ENCODE results near the gene SLC6A1.

SLC6A1 gene

GRCh38 chr3:11019116-11019819 is 26.7 kb downstream of the SLC6A1 start:
- DNase-seq (ENCODE audit: low spot score) = no peak

- DNase-seq (ENCODE audit: low spot score) = no peak
Measured at GRCh38 chr3:11020764-11021163, 28.2 kb downstream of the SLC6A1 start.

DNA sequence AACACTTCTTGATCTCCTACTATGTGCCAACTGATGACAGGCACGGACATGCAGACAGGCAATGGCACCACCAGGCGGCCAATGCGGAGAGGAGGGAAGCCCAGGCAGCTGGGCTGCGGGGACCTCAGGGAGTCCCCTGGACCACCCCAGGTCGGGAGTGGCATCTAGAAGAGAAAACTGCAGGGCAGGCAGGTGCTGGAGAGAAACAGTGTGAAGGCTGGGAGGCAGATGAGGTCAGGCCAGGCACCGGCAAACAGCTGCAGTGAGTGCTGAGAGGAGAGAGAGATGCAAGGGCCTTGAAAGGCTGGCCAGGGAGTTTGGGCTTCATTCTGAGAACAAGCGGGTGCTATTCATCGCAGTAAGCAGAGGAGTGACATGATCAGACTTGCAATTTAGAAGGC is 29.1 kb downstream of the SLC6A1 start:
- no peak for DNase-seq (ENCODE audit: low spot score)

GRCh38 chr3:11022115-11022514 is 29.6 kb downstream of the SLC6A1 start:
- DNase-seq (ENCODE audit: low spot score) = no peak

DNA sequence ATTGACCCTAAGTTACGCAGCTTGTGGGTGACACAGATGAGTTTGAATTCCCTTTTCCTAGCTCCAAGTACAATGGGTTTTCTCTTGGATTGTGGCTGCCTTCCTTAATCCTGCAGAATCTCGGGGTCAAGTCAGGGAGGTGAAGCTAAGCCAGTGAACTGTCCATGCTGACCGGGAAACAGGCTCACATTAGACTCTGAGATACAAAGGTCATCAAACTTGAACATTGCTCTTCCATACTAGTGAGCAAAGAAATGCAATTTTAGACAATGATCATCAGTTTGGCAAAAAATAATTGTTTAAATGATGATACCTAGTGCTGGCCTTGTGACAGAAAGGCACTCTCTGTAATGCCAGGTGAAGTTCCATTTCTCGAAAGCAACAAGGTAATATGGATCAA is 31.6 kb downstream of the SLC6A1 start:
- no peak for DNase-seq (ENCODE audit: low spot score)

- no peak for DNase-seq (ENCODE audit: low spot score)
Measured at GRCh38 chr3:11029948-11030347, 37.4 kb downstream of the SLC6A1 start.

GRCh38 chr3:11033871-11034270 is 41.3 kb downstream of the SLC6A1 start:
- DNase-seq (ENCODE audit: low spot score) = no peak

- no peak for DNase-seq (ENCODE audit: low spot score)
Measured at GRCh38 chr3:11034309-11034985, 41.9 kb downstream of the SLC6A1 start.

DNA sequence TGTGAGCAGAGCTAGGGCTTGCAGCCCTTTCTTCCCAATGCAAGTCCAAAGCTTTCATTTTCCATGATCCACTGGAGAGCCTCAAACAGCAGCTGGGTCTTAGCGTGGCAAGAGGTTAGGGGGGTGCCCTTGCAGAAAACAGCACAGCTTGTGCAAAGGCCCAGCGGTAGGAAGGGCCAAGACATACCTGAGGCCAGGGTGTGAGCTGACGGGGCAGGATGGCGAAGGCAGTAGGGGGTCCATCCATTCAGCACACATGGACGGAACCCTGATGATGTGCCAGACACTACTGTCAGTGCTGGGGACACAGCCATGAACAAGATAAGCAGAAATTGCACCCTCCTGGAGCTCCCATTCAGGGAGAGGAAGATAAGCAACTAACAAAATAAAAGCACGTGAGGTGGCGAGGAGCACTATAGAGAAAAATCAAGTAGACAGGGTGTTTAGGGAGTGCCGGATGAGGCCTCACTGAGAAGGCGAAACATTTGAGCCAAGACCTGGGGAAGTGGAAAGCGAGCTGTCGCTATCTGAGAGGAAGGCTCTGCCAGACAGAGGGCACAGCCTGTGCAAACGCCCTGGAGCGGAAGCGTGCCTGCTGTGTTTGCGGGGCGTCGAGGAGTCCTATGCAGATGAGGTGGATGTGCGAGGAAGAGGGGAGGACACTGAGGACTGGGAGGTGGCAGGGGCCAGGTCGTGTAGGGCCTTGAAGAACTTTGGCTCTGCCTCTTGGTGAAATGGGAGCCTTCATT is 43.4 kb downstream of the SLC6A1 start:
- no peak for DNase-seq (ENCODE audit: low spot score)

- DNase-seq (ENCODE audit: low spot score) = no peak
Measured at GRCh38 chr3:11037241-11037873, 44.8 kb downstream of the SLC6A1 start.

DNA sequence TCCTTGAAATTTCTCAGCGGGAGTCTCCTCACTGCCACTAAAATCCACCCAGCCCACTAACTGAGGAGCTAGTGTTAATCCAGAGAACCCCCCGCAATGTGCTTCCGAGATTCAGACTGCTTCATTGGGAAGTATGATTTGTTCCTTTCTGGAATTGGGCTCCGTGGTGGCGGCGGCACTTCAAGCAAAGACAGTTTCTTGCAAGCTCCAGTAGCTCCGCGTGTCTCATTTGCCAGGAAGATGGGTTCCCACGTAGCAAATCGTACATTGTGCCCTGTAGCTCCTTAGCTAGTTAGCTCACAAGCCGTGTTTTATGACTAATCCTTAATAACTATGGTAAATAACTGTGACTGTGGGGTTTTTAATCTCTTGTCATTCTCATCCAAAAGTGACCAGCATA is 45.4 kb downstream of the SLC6A1 start:
- no peak for DNase-seq (ENCODE audit: low spot score)

DNA sequence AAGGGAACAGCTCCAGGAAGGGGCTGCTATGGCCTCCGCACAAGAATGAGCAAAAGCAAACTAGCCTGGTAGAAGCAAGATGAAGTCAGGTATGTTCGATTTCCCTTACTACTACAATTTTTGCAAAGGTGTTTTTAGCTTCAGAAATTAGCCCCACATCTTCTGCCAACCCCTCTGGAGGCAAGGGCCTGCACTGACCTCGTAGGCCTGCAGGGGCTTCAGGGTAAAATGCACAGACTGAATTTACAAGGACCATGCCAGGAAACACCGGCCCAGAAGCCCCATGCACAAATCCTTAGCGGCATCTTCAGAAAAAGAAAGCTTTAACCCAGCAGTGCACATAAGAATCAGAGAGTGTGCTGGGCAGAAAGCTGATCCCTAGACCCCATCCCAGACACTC is 53.0 kb downstream of the SLC6A1 start:
- DNase-seq (ENCODE audit: low spot score) = no peak

DNA sequence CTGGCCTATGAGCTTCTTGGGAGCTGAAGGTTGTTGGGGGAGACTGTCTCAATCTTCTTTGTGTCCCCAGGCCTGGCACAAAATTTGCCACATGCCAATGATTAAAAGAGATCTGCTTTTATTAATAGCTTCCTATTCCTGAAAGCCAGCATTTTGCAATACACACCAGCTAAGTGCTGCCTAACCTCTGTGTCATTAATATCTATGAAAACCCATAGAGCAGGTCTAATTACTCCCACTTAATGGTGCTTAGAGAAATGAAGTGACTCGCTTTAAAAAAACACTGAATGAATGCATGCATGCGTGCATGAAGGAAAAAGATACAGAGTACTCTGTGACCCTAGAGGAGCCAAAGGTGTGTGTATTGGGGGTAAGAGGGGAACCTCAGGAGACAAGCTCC is 55.0 kb downstream of the SLC6A1 start:
- no peak for DNase-seq (ENCODE audit: low spot score)

DNA sequence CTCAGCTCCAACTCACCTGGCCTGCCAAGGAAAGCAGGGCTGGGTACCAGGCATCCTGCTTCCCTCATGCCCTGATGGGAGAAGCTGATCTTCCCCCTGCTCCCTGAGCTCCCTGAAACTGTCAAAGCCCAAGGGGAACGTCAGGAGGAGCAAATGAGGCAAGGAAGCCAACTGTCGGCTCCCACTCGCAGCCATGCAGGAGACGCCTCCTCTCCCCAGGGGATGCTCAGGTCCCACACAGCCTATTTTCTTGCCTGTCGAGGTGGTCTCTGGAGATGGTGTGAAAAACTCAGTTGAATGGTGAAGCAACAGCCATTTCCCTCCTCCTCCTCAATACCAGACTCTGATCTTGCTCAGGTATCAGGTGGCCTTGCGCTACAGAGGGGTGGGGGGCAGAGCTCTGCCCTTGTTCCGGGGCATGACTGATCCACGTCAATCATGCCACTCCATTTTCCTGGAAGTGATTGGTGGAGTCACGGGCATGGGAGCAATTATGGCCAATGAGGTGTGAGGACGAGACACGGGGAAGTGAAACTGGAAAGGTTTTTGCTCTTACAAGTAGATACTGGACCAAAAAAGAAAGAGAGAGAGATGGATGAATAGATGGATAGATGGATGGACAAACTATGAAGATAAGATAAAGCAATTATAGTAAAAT is 58.2 kb downstream of the SLC6A1 start:
- no peak for DNase-seq (ENCODE audit: low spot score)

GRCh38 chr3:11053926-11054503 is 61.5 kb downstream of the SLC6A1 start:
- no peak for DNase-seq (ENCODE audit: low spot score)

- DNase-seq (ENCODE audit: low spot score) = no peak
Measured at GRCh38 chr3:11054739-11055438, 62.3 kb downstream of the SLC6A1 start.

DNA sequence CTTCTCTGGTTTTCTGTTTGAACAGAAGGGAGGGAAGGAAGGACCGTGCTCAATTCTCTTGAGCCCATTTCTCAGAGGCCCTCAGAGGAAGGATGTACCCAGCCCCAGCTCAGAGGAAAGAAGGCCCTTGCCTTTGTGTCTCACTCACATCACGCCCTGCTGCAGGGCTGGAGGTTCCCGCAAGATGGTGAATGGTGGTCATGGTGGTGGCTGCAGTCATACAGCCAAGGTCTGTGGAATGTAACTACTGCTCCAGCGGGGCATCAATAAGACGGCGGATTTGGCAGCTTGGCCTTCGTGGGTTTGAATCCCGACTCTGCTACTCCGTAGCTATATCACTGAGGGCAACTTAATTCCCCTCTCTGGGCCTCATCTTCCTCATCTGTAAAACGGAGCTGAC is 62.9 kb downstream of the SLC6A1 start:
- DNase-seq (ENCODE audit: low spot score) = no peak

DNA sequence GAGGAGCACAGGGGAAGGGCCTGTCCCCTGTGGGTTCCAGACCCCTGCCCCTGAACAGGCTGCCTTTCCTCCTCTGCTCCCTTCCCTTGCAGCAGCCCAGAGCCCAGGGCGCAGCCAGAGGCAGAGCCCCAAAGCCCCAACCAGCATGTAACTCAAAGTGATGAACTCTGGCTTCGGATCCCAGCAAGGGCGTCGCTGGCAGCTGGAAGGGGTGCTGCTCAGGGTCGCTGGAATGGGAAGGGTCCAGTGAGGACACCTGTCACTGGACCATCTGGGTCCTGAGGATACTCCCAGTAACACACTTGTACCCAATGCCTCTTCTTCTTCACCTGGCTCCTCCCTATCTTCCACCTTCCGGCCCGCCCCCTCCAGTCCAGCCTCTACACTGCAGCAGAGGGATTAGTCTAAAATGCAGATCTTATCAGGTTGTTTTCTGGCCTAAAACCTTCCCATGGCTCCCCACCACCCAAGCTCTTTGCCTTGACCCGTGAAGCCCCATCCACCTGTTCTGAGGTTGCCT is 64.0 kb downstream of the SLC6A1 start:
- DNase-seq (ENCODE audit: low spot score) = no peak

DNA sequence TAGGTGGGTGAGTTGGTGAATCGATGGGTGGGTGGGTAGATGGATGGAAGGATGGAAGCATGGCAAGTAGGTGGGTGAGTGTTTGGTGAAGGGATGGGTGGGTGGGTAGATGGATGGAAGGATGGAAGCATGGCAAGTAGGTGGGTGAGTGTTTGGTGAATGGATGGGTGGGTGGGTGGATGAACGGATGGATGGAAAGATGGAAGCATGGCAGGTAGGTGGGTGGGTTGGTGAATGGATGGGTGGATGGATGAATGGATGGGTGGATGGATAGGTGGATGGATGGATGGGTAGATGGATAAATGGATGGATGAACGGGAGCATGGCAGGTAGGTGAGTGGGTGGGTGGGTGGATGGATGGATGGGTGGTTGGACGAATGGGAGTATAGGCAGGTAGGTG is 65.1 kb downstream of the SLC6A1 start:
- DNase-seq (ENCODE audit: low spot score) = no peak

GRCh38 chr3:11059090-11059798 is 66.7 kb downstream of the SLC6A1 start:
- DNase-seq (ENCODE audit: low spot score) = peak; percentile 7
